UCSD-AML1 (cell line): Measurements from ENCODE around the gene KRTAP2-2.
"Not testable (repeated sequence)": the region's sequence is repeated elsewhere in the genome, so short reads cannot be mapped to it uniquely, and the experiment has no call there.

Experiments used
- DNase-seq: peaks from one replicate; lab custom pipeline; 2025; ENCODE audit not compliant: unreplicated experiment; lab: John Stamatoyannopoulos, UW

Gene KRTAP2-2

GRCh38 chr17:41055130-41055529, at the start of gene KRTAP2-2:
Gene KRTAP2-2 (minus strand): TSS chr17:41055230. CDS start chr17:41055211, 19 bp downstream.
- not testable (repeated sequence) for DNase-seq

GRCh38 chr17:41104386-41105038, 49.5 kb upstream of the KRTAP2-2 start:
- not testable (repeated sequence) for DNase-seq

GRCh38 chr17:41103896-41104295, 48.9 kb upstream of the KRTAP2-2 start:
- no peak for DNase-seq

- DNase-seq, result no peak
Observed at GRCh38 chr17:41101586-41102259, 46.7 kb upstream of the KRTAP2-2 start, which contains the start of gene KRTAP4-16. Gene KRTAP4-16 (minus strand): TSS chr17:41102209. CDS start chr17:41102209, 0 bp downstream.

- DNase-seq, result not testable (repeated sequence)
Observed at GRCh38 chr17:41099682-41100480, 44.9 kb upstream of the KRTAP2-2 start.

- no peak for DNase-seq
Observed at GRCh38 chr17:41098481-41098880, 43.5 kb upstream of the KRTAP2-2 start.

GRCh38 chr17:41098042-41098441, 43.0 kb upstream of the KRTAP2-2 start, which contains the start of gene KRTAP4-8:
Gene KRTAP4-8 (minus strand): TSS chr17:41098142. CDS start chr17:41098084, 58 bp downstream.
- DNase-seq, result no peak

GRCh38 chr17:41096055-41096454, 41.0 kb upstream of the KRTAP2-2 start:
- no peak for DNase-seq

- not testable (repeated sequence) for DNase-seq
Observed at GRCh38 chr17:41088760-41089352, 33.8 kb upstream of the KRTAP2-2 start.

GRCh38 chr17:41084100-41084856, 29.2 kb upstream of the KRTAP2-2 start, which contains the start of gene KRTAP4-7:
Gene KRTAP4-7 (plus strand): TSS chr17:41084150. CDS start chr17:41084207, 57 bp downstream.
- not testable (repeated sequence) for DNase-seq

GRCh38 chr17:41083427-41083826, 28.4 kb upstream of the KRTAP2-2 start:
- not testable (repeated sequence) for DNase-seq

- DNase-seq, result no peak
Observed at GRCh38 chr17:41082626-41083025, 27.6 kb upstream of the KRTAP2-2 start.

- DNase-seq, result no peak
Observed at GRCh38 chr17:41076788-41077187, 21.8 kb upstream of the KRTAP2-2 start.

- DNase-seq, result no peak
Observed at GRCh38 chr17:41073676-41074075, 18.6 kb upstream of the KRTAP2-2 start.

GRCh38 chr17:41071606-41072360, 16.8 kb upstream of the KRTAP2-2 start:
- no peak for DNase-seq

- no peak for DNase-seq
Observed at GRCh38 chr17:41069031-41069430, 14.0 kb upstream of the KRTAP2-2 start.

GRCh38 chr17:41067281-41067680, 12.3 kb upstream of the KRTAP2-2 start:
- DNase-seq, result no peak

- DNase-seq, result no peak
Observed at GRCh38 chr17:41065829-41066624, 11.0 kb upstream of the KRTAP2-2 start, which contains the start of gene KRTAP2-4. Gene KRTAP2-4 (minus strand): TSS chr17:41065879. CDS start chr17:41065845, 34 bp downstream.
